K562 (cell line): Measurements from ENCODE around the gene SURF6. TPM values are rescaled to one million over a fixed set of nuclear protein-coding genes. Genes with fewer than 3 reads are reported as not detected.
A peak's percentile ranks its signal among the peaks of the same experiment; 100 is the strongest.

Experiments
- BDP1 ChIP-seq: IDR thresholded peaks from 3 replicates; pipeline ENCODE4 v1.6.1; 2011; ENCODE audit not compliant: insufficient read length, insufficient read depth
- CBFA2T3 ChIP-seq: fragments of 450-650 bp; IDR thresholded peaks from 2 replicates; pipeline ENCODE4 v1.6.1; 2017
- CTBP1 ChIP-seq: fragments of 450-650 bp; IDR thresholded peaks from 2 replicates; pipeline ENCODE4 v1.6.1; 2016; ENCODE audit warnings: borderline replicate concordance
- ELF1 ChIP-seq: fragments of 200-800 bp; sonication (Bioruptor generic); IDR thresholded peaks from 2 replicates; pipeline ENCODE4 v1.6.1; 2016; ENCODE audit warnings: missing genetic modification characterization, missing compliant biosample characterization
- FOXJ2 ChIP-seq: fragments of 200-800 bp; sonication (Bioruptor generic); IDR thresholded peaks from 2 replicates; pipeline ENCODE4 v1.6.1; 2016; ENCODE audit warnings: missing genetic modification characterization, missing compliant biosample characterization
- FOXK1 ChIP-seq: sonication (generic); formaldehyde crosslinking; IDR thresholded peaks from 2 replicates; pipeline ENCODE4 v1.8.0; 2022; ENCODE audit warnings: missing genetic modification reagents, mild to moderate bottlenecking, borderline replicate concordance
- FOXP4 ChIP-seq: sonication (generic); formaldehyde crosslinking; IDR thresholded peaks from 2 replicates; pipeline ENCODE4 v1.8.0; 2022; ENCODE audit warnings: mild to moderate bottlenecking, missing genetic modification reagents, borderline replicate concordance
- GMEB1 ChIP-seq: fragments of 250-450 bp; sonication (Bioruptor Pico); IDR thresholded peaks from 2 replicates; pipeline ENCODE4 v1.4.0; 2020; ENCODE audit warnings: mild to moderate bottlenecking
- MAX ChIP-seq: sonication (generic); formaldehyde crosslinking; IDR thresholded peaks from 2 replicates; pipeline ENCODE4 v1.9.0; 2022; ENCODE audit warnings: mild to moderate bottlenecking, missing genetic modification reagents
- MAZ ChIP-seq, 2 experiments: fragments of 450-650 bp in 1 of 2; sonication (generic) in 1 of 2; formaldehyde crosslinking; IDR thresholded peaks in 1 of 2; conservative IDR thresholded peaks in 1 of 2; 2 replicates each; pipeline versions ENCODE4 v1.4.0 to v1.5.0; 2020; ENCODE audit warnings: mild to moderate bottlenecking in 1 of 2, missing genetic modification reagents in 1 of 2
- MYNN ChIP-seq, 2 experiments: sonication (generic); formaldehyde crosslinking in 1 of 2; IDR thresholded peaks; 2 replicates each; pipeline versions ENCODE4 v1.5.0 to v1.6.1; 2016 to 2020; ENCODE audit warnings: antibody characterized with exemption in 1 of 2, missing genetic modification reagents in 1 of 2
- NR2F6 ChIP-seq: fragments of 450-650 bp; formaldehyde crosslinking; IDR thresholded peaks from 2 replicates; pipeline ENCODE4 v1.4.0; 2020; ENCODE audit warnings: mild to moderate bottlenecking
- POLR2B ChIP-seq: fragments of 450-650 bp; IDR thresholded peaks from 2 replicates; pipeline ENCODE4 v1.6.1; 2018; ENCODE audit warnings: low read depth; ENCODE audit not compliant: partially characterized antibody
- U2AF2 ChIP-seq: fragments of 200-400 bp; formaldehyde crosslinking; optimal IDR thresholded peaks from 2 replicates; pipeline ENCODE3; 2017; ENCODE audit warnings: low read depth, mild to moderate bottlenecking, low read length
- ZBED1 ChIP-seq: IDR thresholded peaks from 2 replicates; pipeline ENCODE4 v1.6.1; 2014
- ZMIZ1 ChIP-seq, 2 experiments: fragments of 150-350 bp in 1 of 2; IDR thresholded peaks; 2 replicates each; pipeline ENCODE4 v1.6.1; 2012 to 2016; ENCODE audit warnings: low read depth in 2 of 2, low read length in 2 of 2, mild to moderate bottlenecking in 1 of 2, moderate library complexity in 1 of 2
- ZNF639 ChIP-seq, 2 experiments: fragments of 200-800 bp in 1 of 2; sonication (Bioruptor generic) in 1 of 2; sonication (generic) in 1 of 2; formaldehyde crosslinking in 1 of 2; IDR thresholded peaks in 1 of 2; conservative IDR thresholded peaks in 1 of 2; 2 replicates each; pipeline versions ENCODE4 v1.5.0 to v1.6.1; 2016 to 2020; ENCODE audit warnings: missing compliant biosample characterization in 1 of 2, missing genetic modification characterization in 1 of 2, missing genetic modification reagents in 1 of 2
- polyA plus RNA-seq, 8 experiments: library from polyadenylated mRNA; depleted of rRNA in 4 of 8; stranded (reverse) in 5 of 8; unstranded in 3 of 8; fragments of >200 nt; fragmentation: Nextera tagmentation in 2 of 8; fragmentation: Illumina TruSeq in 1 of 8; extraction: Ambion mirVana in 2 of 8; extraction: Trizol in 1 of 8; gene quantifications; 2 replicates each; pipeline versions ENCODE4 v1.2.1 to v1.2.3, GENCODE V29; 2011 to 2014; ENCODE audit warnings: inconsistent platforms in 1 of 8, missing spikeins in 1 of 8
- total RNA-seq, 7 experiments: library from RNA; depleted of rRNA in 6 of 7; stranded (reverse); fragments of >200 nt in 6 of 7; fragmentation: Illumina TruSeq in 2 of 7; extraction: Trizol in 2 of 7; gene quantifications; 2 replicates each; pipeline versions ENCODE4 v1.2.1 to v1.2.3, GENCODE V29; 2011 to 2021; ENCODE audit warnings: low replicate concordance in 1 of 7

The SURF6 gene
- total and polyA plus RNA-seq, 9 of the 15 experiments (the other 6 are each of a cell fraction or from before 2014, with no cell fraction given), result 1.4 to 68.3 (median 14.7) TPM

- TF ChIP-seq ZMIZ1 (IDR thresholded peaks at IDR 0.05; ENCODE audit: low read depth in 2 of 2, low read length in 2 of 2) (peak; percentile 72 to 99), MAZ (CRISPR knock-in tag; conservative IDR thresholded peaks at IDR 0.05 in 1 of 2, IDR thresholded peaks at IDR 0.05 in 1 of 2) (peak; percentile 98 to 99), ELF1 (peak; percentile 91), FOXJ2 (tag) (no peak), ZBED1 (peak; percentile 48; the same call in 1 of the 2 replicates), POLR2B (peak; percentile 67), MAX (CRISPR knock-in tag) (peak; percentile 99), U2AF2 (no peak), GMEB1 (CRISPR knock-in tag) (peak; percentile 85), FOXP4 (0 out of 2 replicates have a peak, but pooled peaks have one; percentile 77), FOXK1 (CRISPR knock-in tag) (peak; percentile 41; the same call in 1 of the 2 replicates), CBFA2T3 (peak; percentile 16), CTBP1 (peak; percentile 79; the same call in 1 of the 2 replicates), NR2F6 (CRISPR knock-in tag) (peak; percentile 76), ZNF639 (CRISPR knock-in tag; conservative IDR thresholded peaks at IDR 0.05 in 1 of 2, IDR thresholded peaks at IDR 0.05 in 1 of 2) (peak in 1 of 2 experiments; percentile 89; a peak in 2 of 4 replicates), MYNN (IDR thresholded peaks at IDR 0.05) (peak; percentile 56), MYNN (CRISPR knock-in tag; IDR thresholded peaks at IDR 0.05) (no peak), BDP1 (no peak)
These were observed at the start of gene SURF6 (continued) for GRCh38 chr9:133335924-133336811.
